Mucosa of descending colon (tissue), 3 donors: Measurements from ENCODE around the gene NBDY. TPM values are rescaled to one million over a fixed set of nuclear protein-coding genes. Genes with fewer than 3 reads are reported as not detected.
"Not testable (repeated sequence)": the region's sequence is repeated elsewhere in the genome, so short reads cannot be mapped to it uniquely, and the experiment has no call there.

Experiments
- ATAC-seq: fragments of 200-7000 bp; cut with Tn5 transposase; one replicate; pipeline ENCODE4 v1.9.1; 2020; ENCODE audit warnings: mild to moderate bottlenecking, moderate library complexity
- DNase-seq, 3 donors: peaks; one replicate each; pipeline ENCODE4 v3.0.0-alpha.2; 2020
- H3K36me3 ChIP-seq: fragments of 200-600 bp; one replicate; pipeline ENCODE4 v1.8.0; 2021; ENCODE audit warnings: low read depth, mild to moderate bottlenecking
- H3K4me1 ChIP-seq: fragments of 200-600 bp; one replicate; pipeline ENCODE4 v1.8.0; 2021; ENCODE audit warnings: low read depth, mild to moderate bottlenecking
- H3K4me3 ChIP-seq: fragments of 200-600 bp; one replicate; pipeline ENCODE4 v1.8.0; 2021; ENCODE audit warnings: mild to moderate bottlenecking
- H3K9me3 ChIP-seq: fragments of 200-600 bp; one replicate; pipeline ENCODE4 v1.8.0; 2021; ENCODE audit warnings: mild to moderate bottlenecking
- intact Hi-C, 2 donors: fragments of 100-400 bp; cut with DNase I in 1 of 2; cut with micrococcal nuclease in 1 of 2; formaldehyde crosslinking; loops; one replicate each; pipeline versions ENCODE4 v1.11.0 to v1.11.1; 2022; cut with DNase I, micrococcal nuclease
- long read RNA-seq, 2 donors: library from polyadenylated mRNA; unstranded; transcript quantifications; one replicate each; pipeline ENCODE4 v2.0.0, GENCODE V29; 2019 to 2021
- total RNA-seq, 3 donors: library from RNA; stranded (reverse); fragmentation: NEBNext Ultra II Directional in 2 of 3; extraction: Animal tissue kit (Norgen Biotek cat#: 25700) in 2 of 3; gene quantifications; one replicate each; pipeline versions ENCODE4 v1.2.1 to v1.2.4, GENCODE V29; 2021 to 2023
- TF ChIP-seq, protein P1 (sequence below): fragments of 200-600 bp; IDR thresholded peaks from one replicate; pipeline ENCODE4 v1.8.0; 2022; ENCODE audit warnings: antibody characterized with exemption, mild to moderate bottlenecking
- donor health status: DM: no; HTN: no; CAD: no; lungs with moderate emphysema.
- donor health status: DM: no; HTN: no; CAD: no.
- donor health status: DM: no; HTN: yes; CAD: no.

The NBDY gene
- 10 to 100 TPM; 14.9 to 22.2 (median 20.0) TPM for total RNA-seq
- long read RNA-seq, donor 1, transcript NBDY-201 (3 exons, 1,529 nt) = major isoform, 18 of 19 reads
- long read RNA-seq, donor 1, partial matches to known transcripts = 0 of 19 reads
- long read RNA-seq, donor 1, other reads (novel, unspliced or antisense) = 1 of 19 reads
- long read RNA-seq, donor 2, transcript NBDY-201 (3 exons, 1,529 nt) = major isoform, 18 of 18 reads
- long read RNA-seq, donor 2, partial matches to known transcripts = 0 of 18 reads
- long read RNA-seq, donor 2, other reads (novel, unspliced or antisense) = 0 of 18 reads

- intact Hi-C loops = no loop called here
- TF ChIP-seq, protein P1, sequence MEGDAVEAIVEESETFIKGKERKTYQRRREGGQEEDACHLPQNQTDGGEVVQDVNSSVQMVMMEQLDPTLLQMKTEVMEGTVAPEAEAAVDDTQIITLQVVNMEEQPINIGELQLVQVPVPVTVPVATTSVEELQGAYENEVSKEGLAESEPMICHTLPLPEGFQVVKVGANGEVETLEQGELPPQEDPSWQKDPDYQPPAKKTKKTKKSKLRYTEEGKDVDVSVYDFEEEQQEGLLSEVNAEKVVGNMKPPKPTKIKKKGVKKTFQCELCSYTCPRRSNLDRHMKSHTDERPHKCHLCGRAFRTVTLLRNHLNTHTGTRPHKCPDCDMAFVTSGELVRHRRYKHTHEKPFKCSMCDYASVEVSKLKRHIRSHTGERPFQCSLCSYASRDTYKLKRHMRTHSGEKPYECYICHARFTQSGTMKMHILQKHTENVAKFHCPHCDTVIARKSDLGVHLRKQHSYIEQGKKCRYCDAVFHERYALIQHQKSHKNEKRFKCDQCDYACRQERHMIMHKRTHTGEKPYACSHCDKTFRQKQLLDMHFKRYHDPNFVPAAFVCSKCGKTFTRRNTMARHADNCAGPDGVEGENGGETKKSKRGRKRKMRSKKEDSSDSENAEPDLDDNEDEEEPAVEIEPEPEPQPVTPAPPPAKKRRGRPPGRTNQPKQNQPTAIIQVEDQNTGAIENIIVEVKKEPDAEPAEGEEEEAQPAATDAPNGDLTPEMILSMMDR = no peak
- peak; percentile 50 to 61 (median 53) for DNase-seq
- Histone ChIP-seq H3K4me1 (no peaks in the 10 kb centered on the region), H3K36me3 (no peaks in the 10 kb centered on the region), H3K4me3 (no peak within 1 kb of the TSS), H3K9me3 (no peaks in the 10 kb centered on the region)
- peak; percentile 90 for ATAC-seq
Observed at GRCh38 chrX:56729152-56729850, at the start of gene NBDY. Gene NBDY, plus strand, starts transcription at chrX:56729243. Its CDS starts 111 bp downstream, at chrX:56729354.

DNA sequence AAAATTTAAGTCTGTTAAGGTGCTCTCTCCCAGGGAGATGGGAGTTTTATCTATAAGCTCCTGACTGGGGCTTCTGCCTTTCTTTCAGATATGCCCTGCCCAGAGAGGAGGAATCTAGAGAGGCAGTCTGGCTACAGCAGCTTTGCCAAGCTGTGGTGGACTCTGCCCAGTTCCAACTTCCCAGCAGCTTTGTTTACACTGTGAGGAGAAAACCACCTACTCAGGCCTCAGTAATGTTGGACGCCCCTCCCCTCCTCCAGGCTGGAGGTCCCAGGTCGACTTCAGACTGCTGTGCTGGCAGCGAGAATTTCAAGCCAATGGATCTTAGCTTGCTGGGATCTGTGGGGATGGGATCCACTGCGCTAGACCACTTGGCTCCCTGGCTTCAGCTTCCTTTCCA lies 24.5 kb upstream of the NBDY start:
- H3K4me3 ChIP-seq, H3K4me1 ChIP-seq, H3K9me3 ChIP-seq, H3K36me3 ChIP-seq, DNase-seq, ATAC-seq, intact Hi-C loops: not testable (repeated sequence)

- peak; percentile 58 for ATAC-seq
Observed at GRCh38 chrX:56726605-56727004, 2.4 kb upstream of the NBDY start.

DNA sequence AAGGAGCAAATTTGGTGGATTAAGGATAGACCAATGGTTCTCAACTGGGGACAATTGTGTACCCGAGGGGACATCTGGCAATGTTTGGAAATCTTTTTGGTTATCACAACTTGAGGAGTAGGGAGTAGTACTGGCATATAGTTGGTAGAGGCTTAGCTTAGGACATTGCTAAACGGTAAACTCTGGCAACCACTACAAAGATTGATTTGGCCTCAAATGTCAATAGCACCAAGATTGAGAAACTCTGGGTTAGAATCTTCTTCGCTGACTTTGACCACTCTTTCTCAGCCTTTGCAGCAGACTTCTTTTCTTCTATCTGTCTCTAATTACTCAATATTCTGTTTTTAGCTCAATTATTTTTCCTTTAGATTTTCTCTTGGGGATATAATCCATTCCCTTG lies 1.5 kb upstream of the NBDY start:
- DNase-seq = no peak
- H3K4me1 ChIP-seq = no peaks in the 10 kb centered on the region
- TF ChIP-seq, protein P1 = no peak
- intact Hi-C loops = no loop called here
- H3K36me3 ChIP-seq = no peaks in the 10 kb centered on the region
- H3K4me3 ChIP-seq = no peak overlapping the region
- no peaks in the 10 kb centered on the region for H3K9me3 ChIP-seq
- no peak for ATAC-seq

More at GRCh38 chrX:56726605-56727004, 2.4 kb upstream of the NBDY start:
- DNase-seq = peak in 1 of 3 donors; percentile 22
- Histone ChIP-seq H3K4me3 (no peak overlapping the region), H3K4me1 (no peaks in the 10 kb centered on the region), H3K9me3 (no peaks in the 10 kb centered on the region), H3K36me3 (no peaks in the 10 kb centered on the region)
- intact Hi-C loops = no loop called here
- TF ChIP-seq, protein P1 = no peak

- no peak overlapping the region for H3K4me3 ChIP-seq
Observed at GRCh38 chrX:56728321-56728720, 722 bp upstream of the NBDY start.

More at GRCh38 chrX:56728321-56728720, 722 bp upstream of the NBDY start:
- Histone ChIP-seq H3K4me1 (no peaks in the 10 kb centered on the region), H3K9me3 (no peaks in the 10 kb centered on the region), H3K36me3 (no peaks in the 10 kb centered on the region)
- intact Hi-C loops = no loop called here
- DNase-seq (no peak), ATAC-seq (no peak)
- TF ChIP-seq, protein P1 = no peak
